K562 (cell line): ENCODE measurements around the gene BCORL1. TPM values are rescaled to one million over a fixed set of nuclear protein-coding genes. Genes with fewer than 3 reads are reported as not detected.

Experiments used
- DPF2 ChIP-seq: fragments of 450-650 bp; IDR thresholded peaks from 2 replicates; pipeline ENCODE4 v1.6.1; 2016
- EP300 ChIP-seq: IDR thresholded peaks from 2 replicates; pipeline ENCODE4 v1.6.1; 2012; ENCODE audit warnings: low read length, improper control_type of control experiment
- ETS1 ChIP-seq: conservative IDR thresholded peaks from 2 replicates; pipeline ENCODE4 v1.6.1; 2011; ENCODE audit warnings: low read depth, mild to moderate bottlenecking, low read length; ENCODE audit not compliant: control insufficient read depth
- FOSL1 ChIP-seq: fragments of 200-800 bp; sonication (Bioruptor generic); conservative IDR thresholded peaks from 2 replicates; pipeline ENCODE4 v1.6.1; 2016; ENCODE audit warnings: missing genetic modification characterization, missing compliant biosample characterization
- GABPB1 ChIP-seq: sonication (generic); formaldehyde crosslinking; IDR thresholded peaks from 2 replicates; pipeline ENCODE4 v1.8.0; 2022; ENCODE audit warnings: mild to moderate bottlenecking, missing genetic modification reagents
- HDAC1 ChIP-seq, 2 experiments: fragments of 450-650 bp; IDR thresholded peaks; 2 replicates each; pipeline ENCODE4 v1.6.1; 2016 to 2017; ENCODE audit warnings: inconsistent platforms in 1 of 2, mild to moderate bottlenecking in 1 of 2, moderate library complexity in 1 of 2
- HMGN3 ChIP-seq: IDR thresholded peaks from 2 replicates; pipeline ENCODE4 v1.6.1; 2011; ENCODE audit warnings: borderline replicate concordance, low read depth, mild to moderate bottlenecking, mixed read lengths, low read length; ENCODE audit not compliant: insufficient read length; ENCODE audit errors: extremely low read depth
- JUND ChIP-seq, 2 experiments: IDR thresholded peaks; 2 replicates in 1 of 2; 3 replicates in 1 of 2; pipeline ENCODE4 v1.6.1; 2011; ENCODE audit warnings: borderline replicate concordance in 2 of 2, low read depth in 2 of 2, low read length in 2 of 2, improper control_type of control experiment in 1 of 2, missing biosample characterization in 1 of 2, missing genetic modification characterization in 1 of 2, missing genetic modification reagents in 1 of 2
- KAT7 ChIP-seq: sonication (generic); formaldehyde crosslinking; IDR thresholded peaks from 2 replicates; pipeline ENCODE4 v1.8.0; 2022; ENCODE audit warnings: missing genetic modification reagents, mild to moderate bottlenecking, borderline replicate concordance
- NFE2 ChIP-seq: IDR thresholded peaks from 2 replicates; pipeline ENCODE4 v1.6.1; 2014; ENCODE audit warnings: antibody characterized with exemption, low read depth
- SMARCA4 ChIP-seq: fragments of 450-650 bp; IDR thresholded peaks from 2 replicates; pipeline ENCODE4 v1.6.1; 2016
- SMARCC2 ChIP-seq: fragments of 450-650 bp; IDR thresholded peaks from 2 replicates; pipeline ENCODE4 v1.6.1; 2017; ENCODE audit warnings: antibody characterized with exemption, moderate library complexity, mild to moderate bottlenecking, low read depth
- SMC3 ChIP-seq: conservative IDR thresholded peaks from 2 replicates; pipeline ENCODE4 v1.6.1; 2011; ENCODE audit warnings: low read depth, low read length, improper control_type of control experiment; ENCODE audit not compliant: insufficient read depth
- ZEB2 ChIP-seq: fragments of 450-650 bp; IDR thresholded peaks from 2 replicates; pipeline ENCODE4 v1.6.1; 2016
- ZFX ChIP-seq: sonication (generic); formaldehyde crosslinking; IDR thresholded peaks from 2 replicates; pipeline ENCODE4 v1.8.0; 2022; ENCODE audit warnings: mild to moderate bottlenecking, missing genetic modification reagents, moderate library complexity
- ZNF311 ChIP-seq: fragments of 250-450 bp; sonication (Bioruptor Pico); IDR thresholded peaks from 2 replicates; pipeline ENCODE4 v1.4.0; 2020; ENCODE audit warnings: mild to moderate bottlenecking, moderate library complexity
- polyA plus RNA-seq, 8 experiments: library from polyadenylated mRNA; depleted of rRNA in 4 of 8; stranded (reverse) in 5 of 8; unstranded in 3 of 8; fragments of >200 nt; fragmentation: Nextera tagmentation in 2 of 8; fragmentation: Illumina TruSeq in 1 of 8; extraction: Ambion mirVana in 2 of 8; extraction: Trizol in 1 of 8; gene quantifications; 2 replicates each; pipeline versions ENCODE4 v1.2.1 to v1.2.3, GENCODE V29; 2011 to 2014; ENCODE audit warnings: inconsistent platforms in 1 of 8, missing spikeins in 1 of 8
- total RNA-seq, 7 experiments: library from RNA; depleted of rRNA in 6 of 7; stranded (reverse); fragments of >200 nt in 6 of 7; fragmentation: Illumina TruSeq in 2 of 7; extraction: Trizol in 2 of 7; gene quantifications; 2 replicates each; pipeline versions ENCODE4 v1.2.1 to v1.2.3, GENCODE V29; 2011 to 2021; ENCODE audit warnings: low replicate concordance in 1 of 7

The BCORL1 gene
- total and polyA plus RNA-seq, 9 of the 15 experiments (the other 6 are each of a cell fraction or from before 2014, with no cell fraction given) = 0.48 to 29.6 (median 2.1) TPM

- TF ChIP-seq JUND (IDR thresholded peaks at IDR 0.05; ENCODE audit: borderline replicate concordance, low read depth, low read length) = 0 out of 2 replicates have a peak, but pooled peaks have one; percentile 31
- TF ChIP-seq JUND (tag; IDR thresholded peaks at IDR 0.05; ENCODE audit: borderline replicate concordance, low read depth, low read length) = peak; percentile 27; the same call in 1 of the 3 replicates
- no peak for TF ChIP-seq SMARCA4
- 0 out of 2 replicates have a peak, but pooled peaks have one; percentile 69 for TF ChIP-seq KAT7 (CRISPR knock-in tag)
- TF ChIP-seq HDAC1 (IDR thresholded peaks at IDR 0.05) = peak in 1 of 2 experiments; percentile 17; a peak in 1 of 4 replicates
- TF ChIP-seq ETS1 = peak; percentile 67
- TF ChIP-seq FOSL1 (tag) = no peak
- peak; percentile 34 for TF ChIP-seq HMGN3
- peak; percentile 87 for TF ChIP-seq GABPB1 (CRISPR knock-in tag)
- 0 out of 2 replicates have a peak, but pooled peaks have one; percentile 56 for TF ChIP-seq DPF2
- no peak for TF ChIP-seq ZNF311 (CRISPR knock-in tag)
- TF ChIP-seq ZEB2 = no peak
- no peak for TF ChIP-seq SMARCC2
- no peak for TF ChIP-seq EP300
- peak; percentile 58 for TF ChIP-seq NFE2
- TF ChIP-seq ZFX (CRISPR knock-in tag) = peak; percentile 62
- TF ChIP-seq SMC3 = no peak
Measured at GRCh38 chrX:129961180-129962083, 21.0 kb upstream of the BCORL1 start (continued).
